ENCODE data around the gene COQ10A.

DNA sequence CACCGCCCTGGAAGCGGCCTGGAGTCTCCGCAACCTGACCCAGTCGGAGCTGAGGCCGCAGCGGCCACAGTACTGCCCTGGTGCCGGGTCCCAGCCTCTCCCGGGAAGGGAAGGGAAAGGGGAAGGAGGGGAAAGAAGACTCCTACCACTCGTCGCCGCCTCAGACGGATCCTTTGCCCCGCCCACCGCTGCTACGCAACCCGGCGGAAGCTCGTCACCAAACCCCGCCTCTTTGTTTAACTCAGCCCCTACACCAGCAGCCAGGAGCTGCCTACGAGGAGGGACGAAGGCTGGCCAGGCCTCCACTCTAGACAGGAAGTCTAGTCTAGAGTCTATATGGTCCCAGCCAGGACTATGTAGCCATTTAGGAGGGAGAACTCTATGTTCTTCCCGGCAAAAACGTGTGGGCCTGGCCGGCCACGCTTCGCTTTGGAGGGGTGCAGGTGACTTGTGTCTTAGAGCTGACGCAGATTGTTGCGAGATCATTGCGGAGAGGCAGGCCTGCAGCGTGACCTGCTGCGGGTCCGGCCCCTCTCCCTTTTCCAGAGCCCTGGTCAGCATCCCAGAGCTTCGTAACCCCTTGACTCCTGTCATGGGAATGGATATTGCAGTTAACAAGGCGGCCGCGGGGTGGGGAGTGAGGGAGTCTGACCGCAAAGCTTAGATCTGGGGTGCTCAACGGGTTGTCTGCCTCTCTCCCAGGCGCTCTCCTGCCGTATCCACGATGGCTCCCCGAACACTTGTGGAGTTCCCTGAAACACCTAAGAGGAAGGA is 44.8 kb upstream of the COQ10A start, which contains the start of gene RNF41:
- TF ChIP-seq POLR2AphosphoS5 (IDR thresholded peaks at IDR 0.05; ENCODE audit: insufficient read depth in 1 of 2, low read depth in 1 of 2): peak; percentile 98 to 100
- TF ChIP-seq, protein P1, sequence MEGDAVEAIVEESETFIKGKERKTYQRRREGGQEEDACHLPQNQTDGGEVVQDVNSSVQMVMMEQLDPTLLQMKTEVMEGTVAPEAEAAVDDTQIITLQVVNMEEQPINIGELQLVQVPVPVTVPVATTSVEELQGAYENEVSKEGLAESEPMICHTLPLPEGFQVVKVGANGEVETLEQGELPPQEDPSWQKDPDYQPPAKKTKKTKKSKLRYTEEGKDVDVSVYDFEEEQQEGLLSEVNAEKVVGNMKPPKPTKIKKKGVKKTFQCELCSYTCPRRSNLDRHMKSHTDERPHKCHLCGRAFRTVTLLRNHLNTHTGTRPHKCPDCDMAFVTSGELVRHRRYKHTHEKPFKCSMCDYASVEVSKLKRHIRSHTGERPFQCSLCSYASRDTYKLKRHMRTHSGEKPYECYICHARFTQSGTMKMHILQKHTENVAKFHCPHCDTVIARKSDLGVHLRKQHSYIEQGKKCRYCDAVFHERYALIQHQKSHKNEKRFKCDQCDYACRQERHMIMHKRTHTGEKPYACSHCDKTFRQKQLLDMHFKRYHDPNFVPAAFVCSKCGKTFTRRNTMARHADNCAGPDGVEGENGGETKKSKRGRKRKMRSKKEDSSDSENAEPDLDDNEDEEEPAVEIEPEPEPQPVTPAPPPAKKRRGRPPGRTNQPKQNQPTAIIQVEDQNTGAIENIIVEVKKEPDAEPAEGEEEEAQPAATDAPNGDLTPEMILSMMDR (IDR thresholded peaks at IDR 0.05): no peak
- peak; percentile 67 to 94 for TF ChIP-seq POLR2A (IDR thresholded peaks at IDR 0.05)
